Thyroid gland (tissue), 4 donors: ENCODE measurements around the gene SLAMF7.
A peak's percentile ranks its signal among the peaks of the same experiment; 100 is the strongest.

ENCODE experiments used
- POLR2A ChIP-seq, 2 donors: fragments of 450-650 bp; IDR thresholded peaks; one replicate each; pipeline ENCODE4 v1.6.1; 2017; ENCODE audit warnings: antibody characterized with exemption in 2 of 2, mild to moderate bottlenecking in 2 of 2, moderate library complexity in 1 of 2
- TF ChIP-seq, protein P1 (sequence below), 6 experiments: fragments of 200-600 bp in 3 of 6; fragments of 450-650 bp in 3 of 6; sonication (generic) in 3 of 6; IDR thresholded peaks; one replicate each; pipeline ENCODE4 v1.5.1; 2016 to 2019; ENCODE audit warnings: antibody characterized with exemption in 6 of 6, mild to moderate bottlenecking in 2 of 6, inconsistent platforms in 1 of 6, moderate library complexity in 1 of 6

DNA sequence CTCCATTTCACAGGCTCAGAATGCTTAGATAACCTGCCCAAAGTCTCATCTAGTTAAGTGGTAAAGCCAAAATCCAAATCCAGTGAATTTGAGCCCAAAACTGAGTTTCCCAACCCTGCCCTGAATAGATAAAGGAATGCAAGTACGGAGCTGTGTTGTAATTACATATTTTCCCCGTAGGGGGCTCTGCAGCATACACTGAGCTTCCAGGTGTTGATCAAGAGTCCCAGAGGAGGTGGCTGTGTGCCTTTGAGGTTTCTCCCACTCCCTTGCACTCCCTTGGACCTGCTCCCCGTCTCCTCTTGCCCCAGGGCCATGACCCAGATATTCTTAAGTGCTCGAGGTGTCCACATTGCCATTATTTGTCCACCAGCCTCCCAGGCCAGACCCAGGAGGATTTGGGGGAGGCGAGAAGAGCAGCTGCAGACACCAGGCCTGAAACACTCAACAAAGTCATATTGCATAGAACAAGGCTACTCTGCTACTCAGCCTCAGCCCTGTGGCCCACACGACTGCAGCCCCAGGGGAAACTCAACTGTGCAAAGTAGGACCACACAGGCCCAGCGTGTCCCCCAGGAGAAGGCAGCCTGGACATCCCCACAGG lies 38.5 kb downstream of the SLAMF7 start:
- TF ChIP-seq, protein P1, sequence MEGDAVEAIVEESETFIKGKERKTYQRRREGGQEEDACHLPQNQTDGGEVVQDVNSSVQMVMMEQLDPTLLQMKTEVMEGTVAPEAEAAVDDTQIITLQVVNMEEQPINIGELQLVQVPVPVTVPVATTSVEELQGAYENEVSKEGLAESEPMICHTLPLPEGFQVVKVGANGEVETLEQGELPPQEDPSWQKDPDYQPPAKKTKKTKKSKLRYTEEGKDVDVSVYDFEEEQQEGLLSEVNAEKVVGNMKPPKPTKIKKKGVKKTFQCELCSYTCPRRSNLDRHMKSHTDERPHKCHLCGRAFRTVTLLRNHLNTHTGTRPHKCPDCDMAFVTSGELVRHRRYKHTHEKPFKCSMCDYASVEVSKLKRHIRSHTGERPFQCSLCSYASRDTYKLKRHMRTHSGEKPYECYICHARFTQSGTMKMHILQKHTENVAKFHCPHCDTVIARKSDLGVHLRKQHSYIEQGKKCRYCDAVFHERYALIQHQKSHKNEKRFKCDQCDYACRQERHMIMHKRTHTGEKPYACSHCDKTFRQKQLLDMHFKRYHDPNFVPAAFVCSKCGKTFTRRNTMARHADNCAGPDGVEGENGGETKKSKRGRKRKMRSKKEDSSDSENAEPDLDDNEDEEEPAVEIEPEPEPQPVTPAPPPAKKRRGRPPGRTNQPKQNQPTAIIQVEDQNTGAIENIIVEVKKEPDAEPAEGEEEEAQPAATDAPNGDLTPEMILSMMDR (IDR thresholded peaks at IDR 0.05), result peak in 4 of 6 experiments; percentile 13 to 38 (median 26)
- TF ChIP-seq POLR2A (IDR thresholded peaks at IDR 0.05), result no peak
